HFFc6 (cell line): ENCODE results near the gene TMEM258. TPM values are rescaled to one million over a fixed set of nuclear protein-coding genes. Genes with fewer than 3 reads are reported as not detected.

Experiments
- DNase-seq: peaks from one replicate; pipeline ENCODE4 v3.0.0-alpha.2; 2018
- H3K27ac Mint-ChIP-seq: 2 replicates; pipeline ENCODE4 v1.8.0; 2020; ENCODE audit warnings: mild to moderate bottlenecking, mixed read lengths
- H3K27me3 Mint-ChIP-seq: 2 replicates; pipeline ENCODE4 v1.8.0; 2021; ENCODE audit warnings: mild to moderate bottlenecking, moderate library complexity, mixed read lengths; ENCODE audit not compliant: insufficient read depth
- H3K36me3 Mint-ChIP-seq: 2 replicates; pipeline ENCODE4 v1.8.0; 2021; ENCODE audit warnings: low read depth, mixed read lengths
- H3K4me1 Mint-ChIP-seq: 2 replicates; pipeline ENCODE4 v1.8.0; 2020; ENCODE audit warnings: low read depth, mixed read lengths
- H3K4me3 Mint-ChIP-seq: 2 replicates; pipeline ENCODE4 v1.8.0; 2020; ENCODE audit warnings: mild to moderate bottlenecking, moderate library complexity, mixed read lengths
- H3K9me3 Mint-ChIP-seq: 2 replicates; pipeline ENCODE4 v1.8.0; 2020; ENCODE audit warnings: mild to moderate bottlenecking, mixed read lengths
- total RNA-seq, 6 experiments: library from RNA; stranded (reverse); fragmentation: NEBNext Ultra II Directional; extraction: Animal tissue kit (Norgen Biotek cat#: 25700); gene quantifications; 2 replicates in 1 of 6; 3 replicates in 5 of 6; pipeline ENCODE4 v1.2.3, GENCODE V29; 2021
- TF ChIP-seq, protein P1 (sequence below): fragments of 200-600 bp; sonication (generic); IDR thresholded peaks from 2 replicates; pipeline ENCODE4 v1.5.0; 2021; ENCODE audit warnings: antibody characterized with exemption, mild to moderate bottlenecking

TMEM258 gene
- total RNA-seq, 6 experiments from 2014 or later: 134 to 173 (median 145) TPM

DNA sequence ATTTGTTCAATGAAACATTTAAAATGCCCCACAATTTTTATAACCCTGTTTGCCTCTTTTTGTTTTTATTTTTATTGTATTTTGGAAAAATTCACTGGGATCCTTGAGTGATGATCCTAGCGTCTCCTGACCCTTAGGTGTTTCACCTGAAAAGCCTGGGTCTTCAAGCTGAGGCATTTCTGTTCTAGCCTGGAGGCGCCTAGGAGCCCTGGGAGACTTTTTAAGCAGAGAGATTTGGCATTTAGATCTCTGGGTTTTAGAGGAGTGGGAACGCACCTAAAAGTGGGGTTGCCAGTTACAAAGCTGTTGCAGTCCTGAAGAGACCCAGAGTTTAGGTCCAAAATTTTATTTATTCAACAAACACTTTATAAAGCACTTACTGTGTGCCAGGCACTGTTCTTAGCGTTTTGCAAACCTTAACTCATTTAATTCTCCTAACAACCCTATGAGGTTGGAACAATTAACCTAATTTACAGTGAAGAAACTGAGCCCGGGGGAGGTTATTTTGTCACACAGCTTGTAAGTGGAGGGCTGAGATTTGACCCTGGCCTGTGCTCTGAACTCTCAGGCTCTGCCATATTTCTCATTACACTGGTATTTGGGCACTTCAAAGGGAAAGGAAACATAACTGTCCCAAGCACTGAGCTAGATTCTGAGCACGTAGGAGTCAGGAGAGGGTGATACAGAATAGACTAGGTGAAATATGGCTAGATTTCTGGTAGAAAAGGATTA, 25.2 kb upstream of the TMEM258 start:
- no peaks in the 10 kb centered on the region; the same call in 1 of the 2 replicates for H3K9me3 Mint-ChIP-seq
- H3K27ac Mint-ChIP-seq: peak overlapping the region; percentile 83
- peak overlapping the region; percentile 83 for H3K4me3 Mint-ChIP-seq

DNA sequence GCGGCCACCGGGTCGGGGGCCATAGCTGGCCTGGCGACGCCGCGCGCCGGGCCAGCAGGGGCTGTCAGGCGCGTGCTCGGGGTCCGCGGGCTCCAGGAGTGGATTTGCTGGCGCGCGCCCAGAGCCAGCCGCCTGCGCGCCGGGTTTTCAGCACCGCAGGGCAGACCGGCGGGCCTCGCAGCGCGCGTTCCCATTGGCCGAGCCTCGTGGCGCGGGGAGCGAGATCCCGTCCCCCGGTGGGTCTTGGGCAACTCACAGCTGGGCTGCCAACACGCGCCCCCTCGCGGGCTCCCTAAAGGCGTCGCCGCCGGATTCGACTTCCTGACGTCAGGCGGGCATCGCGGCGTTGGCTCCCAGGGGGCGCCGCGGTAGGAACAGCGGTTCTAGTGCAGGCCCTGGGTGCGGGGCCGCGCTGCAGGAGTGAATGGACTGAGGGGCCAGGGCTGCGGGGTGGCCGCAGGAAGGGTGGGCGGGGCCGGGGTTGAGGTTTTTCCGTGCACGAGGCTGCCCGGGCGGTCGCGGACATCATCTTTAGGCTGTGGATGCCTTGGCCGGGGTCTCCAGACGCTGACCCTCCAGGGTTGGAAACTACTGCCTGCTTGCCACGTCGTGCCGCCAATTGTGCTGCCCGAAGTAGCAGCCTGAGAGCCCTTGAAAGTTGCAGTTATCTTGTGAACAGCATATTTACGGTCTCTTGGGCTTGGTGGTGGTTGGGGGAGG, 24.5 kb upstream of the TMEM258 start, which contains the start of gene FADS1:
Gene FADS1 (minus strand): TSS at position 268 of the 720 bp plus-strand sequence. CDS start 74 bp downstream, at position 194.
- Mint-ChIP-seq H3K4me3 (peak within 1 kb of the TSS; percentile 98), H3K27me3 (peaks cover 6% of the 10 kb centered on the region), H3K36me3 (peaks cover 21% of the 10 kb centered on the region), H3K9me3 (no peaks in the 10 kb centered on the region; the same call in 1 of the 2 replicates), H3K27ac (peak within 1 kb of the TSS; percentile 96), H3K4me1 (peaks cover 41% of the 10 kb centered on the region)
- DNase-seq: peak; percentile 94
- TF ChIP-seq, protein P1, sequence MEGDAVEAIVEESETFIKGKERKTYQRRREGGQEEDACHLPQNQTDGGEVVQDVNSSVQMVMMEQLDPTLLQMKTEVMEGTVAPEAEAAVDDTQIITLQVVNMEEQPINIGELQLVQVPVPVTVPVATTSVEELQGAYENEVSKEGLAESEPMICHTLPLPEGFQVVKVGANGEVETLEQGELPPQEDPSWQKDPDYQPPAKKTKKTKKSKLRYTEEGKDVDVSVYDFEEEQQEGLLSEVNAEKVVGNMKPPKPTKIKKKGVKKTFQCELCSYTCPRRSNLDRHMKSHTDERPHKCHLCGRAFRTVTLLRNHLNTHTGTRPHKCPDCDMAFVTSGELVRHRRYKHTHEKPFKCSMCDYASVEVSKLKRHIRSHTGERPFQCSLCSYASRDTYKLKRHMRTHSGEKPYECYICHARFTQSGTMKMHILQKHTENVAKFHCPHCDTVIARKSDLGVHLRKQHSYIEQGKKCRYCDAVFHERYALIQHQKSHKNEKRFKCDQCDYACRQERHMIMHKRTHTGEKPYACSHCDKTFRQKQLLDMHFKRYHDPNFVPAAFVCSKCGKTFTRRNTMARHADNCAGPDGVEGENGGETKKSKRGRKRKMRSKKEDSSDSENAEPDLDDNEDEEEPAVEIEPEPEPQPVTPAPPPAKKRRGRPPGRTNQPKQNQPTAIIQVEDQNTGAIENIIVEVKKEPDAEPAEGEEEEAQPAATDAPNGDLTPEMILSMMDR: peak; percentile 84

More for the DNA sequence above, 25.2 kb upstream of the TMEM258 start:
- Mint-ChIP-seq H3K4me1 (peaks cover 41% of the 10 kb centered on the region), H3K36me3 (peaks cover 17% of the 10 kb centered on the region), H3K27me3 (peaks cover 6% of the 10 kb centered on the region)
- TF ChIP-seq, protein P1: no peak
- no peak for DNase-seq

DNA sequence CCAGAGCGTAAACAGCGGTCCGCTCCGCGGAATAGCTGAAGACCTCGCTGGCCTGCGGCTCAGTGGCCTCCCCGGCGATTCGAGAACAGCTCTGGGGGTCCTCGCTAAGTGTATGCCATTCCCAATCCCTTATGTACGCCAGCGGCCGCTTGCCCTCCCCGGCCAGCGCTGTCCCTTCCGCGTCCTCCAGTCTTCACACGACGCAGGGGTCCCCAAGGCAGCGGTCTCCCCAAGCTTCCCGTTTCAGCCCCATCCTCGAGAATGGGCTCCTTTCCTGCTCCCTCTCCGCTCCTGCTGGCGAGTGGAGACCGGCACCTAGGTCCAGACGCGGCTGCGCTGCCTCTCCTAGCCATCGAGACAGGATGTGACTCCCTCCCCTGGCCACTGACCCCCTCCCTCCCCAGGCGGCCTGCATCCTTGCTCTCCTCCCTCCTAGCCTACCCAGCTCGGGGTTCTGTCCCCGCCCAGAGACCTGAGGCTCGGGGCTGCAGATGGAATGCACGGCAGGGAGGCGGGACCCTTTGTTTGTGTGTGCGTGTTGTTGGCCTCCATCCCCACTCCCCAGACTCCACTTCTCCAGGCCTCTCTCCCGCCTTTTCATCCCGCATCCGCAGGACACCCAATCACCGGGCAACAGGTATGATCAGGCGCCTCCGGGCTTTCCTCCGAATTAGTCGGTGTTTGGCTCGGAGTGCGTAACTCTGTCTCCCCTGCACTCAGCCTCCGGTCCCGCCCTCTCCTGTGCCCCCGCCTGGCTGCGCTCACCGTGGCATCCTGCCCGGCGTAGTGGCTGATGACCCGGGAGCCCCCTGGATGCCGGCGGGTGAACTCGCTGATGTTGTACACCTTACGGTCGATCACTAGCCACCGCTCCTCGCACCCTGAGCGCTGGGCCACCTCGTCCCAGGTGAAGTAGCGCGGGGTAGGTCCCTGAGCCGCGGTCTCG, 23.7 kb upstream of the TMEM258 start:
- H3K36me3 Mint-ChIP-seq: peaks cover 24% of the 10 kb centered on the region
- peaks cover 36% of the 10 kb centered on the region for H3K4me1 Mint-ChIP-seq
- TF ChIP-seq, protein P1: no peak
- H3K9me3 Mint-ChIP-seq: no peaks in the 10 kb centered on the region; the same call in 1 of the 2 replicates
- H3K27ac Mint-ChIP-seq: peak overlapping the region; percentile 96
- DNase-seq: peak; percentile 63
- peaks cover 6% of the 10 kb centered on the region for H3K27me3 Mint-ChIP-seq
- H3K4me3 Mint-ChIP-seq: peak overlapping the region; percentile 98

DNA sequence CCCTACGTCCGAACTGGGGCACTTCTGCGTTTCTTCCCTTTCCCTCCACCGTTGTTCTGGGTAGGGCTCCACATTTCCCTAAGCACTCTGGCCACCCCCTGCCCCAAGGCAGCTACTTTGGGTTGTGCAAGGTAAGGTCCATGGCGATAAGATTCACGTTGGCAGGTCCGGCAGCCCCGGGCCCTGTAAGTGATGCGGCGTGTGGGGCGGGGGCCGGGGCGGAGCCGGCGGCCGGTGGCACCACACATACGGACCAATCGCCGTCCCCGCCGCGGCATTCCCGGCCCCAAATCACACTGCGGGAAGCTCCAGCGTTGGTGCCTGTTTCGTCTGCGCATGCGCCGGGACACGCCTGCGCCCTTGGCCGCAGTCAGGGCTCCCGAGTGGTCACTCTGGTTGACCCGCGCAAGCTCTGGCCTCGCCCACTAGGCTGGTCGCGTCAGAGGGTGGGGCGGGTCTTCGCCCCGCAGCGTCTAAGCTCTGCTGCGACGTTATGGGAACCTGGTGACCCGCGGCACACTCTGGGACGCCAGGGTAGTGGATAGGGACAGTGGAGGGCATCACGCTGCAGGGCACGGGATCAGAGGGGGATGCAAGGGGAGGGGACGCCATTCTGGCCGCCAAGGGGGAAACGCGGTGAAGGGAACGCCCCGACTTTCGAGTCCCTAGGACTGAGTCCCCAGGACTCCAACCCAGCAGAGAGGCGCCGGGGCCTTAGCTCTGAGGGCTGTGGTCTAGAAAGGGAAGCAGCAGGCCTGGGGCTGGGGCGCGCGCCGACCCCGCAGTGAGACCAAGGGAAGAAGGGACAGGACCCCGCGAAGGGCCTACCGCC, 22.8 kb upstream of the TMEM258 start:
- Mint-ChIP-seq H3K27me3 (peaks cover 6% of the 10 kb centered on the region), H3K27ac (peak overlapping the region; percentile 96), H3K4me3 (peak overlapping the region; percentile 98), H3K36me3 (peaks cover 24% of the 10 kb centered on the region), H3K9me3 (no peaks in the 10 kb centered on the region; the same call in 1 of the 2 replicates), H3K4me1 (peaks cover 29% of the 10 kb centered on the region)
- DNase-seq: peak; percentile 94
- TF ChIP-seq, protein P1: no peak; the same call in 1 of the 2 replicates
